ENCODE results near the gene SNRPF.

Gene SNRPF

GRCh38 chr12:95859947-95860850, 1.4 kb downstream of the SNRPF start:
- DNase-seq: no peak

GRCh38 chr12:95862038-95862437, 3.3 kb downstream of the SNRPF start:
- no peak for DNase-seq

GRCh38 chr12:95863337-95863736, 4.6 kb downstream of the SNRPF start:
- DNase-seq: no peak

GRCh38 chr12:95870897-95871296, 12.1 kb downstream of the SNRPF start:
- no peak for DNase-seq

GRCh38 chr12:95874452-95874851, 15.7 kb downstream of the SNRPF start:
- no peak for DNase-seq

GRCh38 chr12:95877622-95878021, 18.9 kb downstream of the SNRPF start:
- peak; percentile 40 for DNase-seq

- no peak for DNase-seq
Measured at GRCh38 chr12:95880895-95881294, 22.1 kb downstream of the SNRPF start.

GRCh38 chr12:95881331-95881955, 22.7 kb downstream of the SNRPF start:
- DNase-seq: peak; percentile 67

- DNase-seq: peak; percentile 68
Measured at GRCh38 chr12:95882080-95882479, 23.3 kb downstream of the SNRPF start.

- DNase-seq: no peak
Measured at GRCh38 chr12:95882873-95883272, 24.1 kb downstream of the SNRPF start.

- DNase-seq: no peak
Measured at GRCh38 chr12:95884998-95885397, 26.2 kb downstream of the SNRPF start.

GRCh38 chr12:95887311-95887710, 28.6 kb downstream of the SNRPF start:
- no peak for DNase-seq

GRCh38 chr12:95890958-95891357, 32.2 kb downstream of the SNRPF start:
- no peak for DNase-seq

- no peak for DNase-seq
Measured at GRCh38 chr12:95896846-95897245, 38.1 kb downstream of the SNRPF start.

- no peak for DNase-seq
Measured at GRCh38 chr12:95898081-95898480, 39.3 kb downstream of the SNRPF start.

- DNase-seq: peak; percentile 59
Measured at GRCh38 chr12:95908573-95908972, 49.8 kb downstream of the SNRPF start.

- no peak for DNase-seq
Measured at GRCh38 chr12:95909871-95910270, 51.1 kb downstream of the SNRPF start.

Measured in fibroblast of skin of right quadriceps (primary cell).